Lung (tissue), 12 donors: ENCODE results near the gene KLHL8. TPM values are rescaled to one million over a fixed set of nuclear protein-coding genes. Genes with fewer than 3 reads are reported as not detected.

Experiments used
- ATAC-seq: fragments of 200-7000 bp; cut with Tn5 transposase; one replicate; pipeline ENCODE4 v1.9.1; 2020; ENCODE audit warnings: moderate number of reproducible peaks; ENCODE audit not compliant: insufficient read depth, low FRiP score
- DNase-seq, 3 donors: peaks; one replicate each; pipeline ENCODE4 v3.0.0-alpha.2; 2013 to 2017
- H3K27ac ChIP-seq, 2 donors: one replicate each; pipeline ENCODE4 v1.5.1; 2013; ENCODE audit warnings: mild to moderate bottlenecking in 2 of 2, moderate library complexity in 2 of 2, control low read depth in 1 of 2, inconsistent platforms in 1 of 2, low read depth in 1 of 2, low read length in 1 of 2
- H3K27me3 ChIP-seq, 3 donors: one replicate each; pipeline ENCODE4 v1.5.1; 2013; ENCODE audit warnings: low read length in 2 of 3; ENCODE audit not compliant: control insufficient read depth in 3 of 3, insufficient read depth in 3 of 3
- H3K36me3 ChIP-seq, 4 donors: one replicate each; pipeline ENCODE4 v1.5.1; 2013; ENCODE audit warnings: low read length in 4 of 4, mild to moderate bottlenecking in 1 of 4, moderate library complexity in 1 of 4; ENCODE audit not compliant: control insufficient read depth in 4 of 4, insufficient read depth in 4 of 4
- H3K4me1 ChIP-seq, 5 donors: one replicate each; pipeline ENCODE4 v1.5.1; 2013; ENCODE audit warnings: low read length in 5 of 5, mild to moderate bottlenecking in 2 of 5, moderate library complexity in 1 of 5; ENCODE audit not compliant: control insufficient read depth in 5 of 5, insufficient read depth in 5 of 5
- H3K4me3 ChIP-seq: one replicate; pipeline ENCODE4 v1.5.1; 2013; ENCODE audit warnings: mild to moderate bottlenecking, control low read depth, moderate library complexity
- H3K9ac ChIP-seq, 2 donors: one replicate each; pipeline ENCODE4 v1.5.1; 2013; ENCODE audit warnings: low read length in 2 of 2, control low read depth in 1 of 2; ENCODE audit not compliant: insufficient read depth in 1 of 2
- H3K9me3 ChIP-seq, 4 donors: one replicate each; pipeline ENCODE4 v1.5.1; 2013; ENCODE audit warnings: low read length in 3 of 4, mild to moderate bottlenecking in 1 of 4, moderate library complexity in 1 of 4; ENCODE audit not compliant: control insufficient read depth in 4 of 4, insufficient read depth in 3 of 4
- CTCF ChIP-seq: IDR thresholded peaks from 2 replicates; pipeline ENCODE4 v1.5.1; 2012; ENCODE audit warnings: mild to moderate bottlenecking; ENCODE audit errors: control extremely low read depth, extremely low read depth
- WGBS, 2 donors: extraction: QIAGEN DNeasy Blood & Tissue Kit; methylation state at CpG; one replicate each; pipeline ENCODE4 v1.1.7; 2013; 5-methylcytosine and 5-hydroxymethylcytosine counted together
- polyA plus RNA-seq, 2 donors: library from polyadenylated mRNA; stranded (reverse); fragments of 200-250 nt; gene quantifications; one replicate each; pipeline ENCODE4 v1.2.1, GENCODE V29; 2013
- total RNA-seq, 2 donors: library from RNA; depleted of rRNA in 1 of 2; stranded (reverse); fragments of >200 nt in 1 of 2; gene quantifications; one replicate each; pipeline ENCODE4 v1.2.1, GENCODE V29; 2014 to 2021
- donor health status: control.
- donor health status: control.
- donor health status: Bipolar disorder and iron deficiency.
- donor health status: healthy.
- donor health status: DM: yes; HTN: yes; CAD: no.

KLHL8 gene
- total and polyA plus RNA-seq, 4 donors = 3.3 to 23.1 (median 9.9) TPM

- no peak for DNase-seq
- no peak for ATAC-seq
- no peak for TF ChIP-seq CTCF
- Histone ChIP-seq H3K4me1 (no peaks in the 10 kb centered on the region), H3K4me3 (no peak overlapping the region), H3K27me3 (no peaks in the 10 kb centered on the region), H3K27ac (no peak overlapping the region), H3K9ac (no peak overlapping the region), H3K36me3 (peaks cover 0 to 2% (median under 1%) of the 10 kb centered on the region in 4 donors), H3K9me3 (no peaks in the 10 kb centered on the region)
- 53 to 83% methylated on average over 1 of the region's 1 CpG for WGBS, 2 donors
Measured at GRCh38 chr4:87179751-87180150, 40.7 kb downstream of the KLHL8 start.

- Histone ChIP-seq H3K4me3 (no peak overlapping the region), H3K9me3 (no peaks in the 10 kb centered on the region), H3K4me1 (no peaks in the 10 kb centered on the region), H3K9ac (no peak overlapping the region), H3K27me3 (no peaks in the 10 kb centered on the region), H3K36me3 (peaks cover 0 to 10% (median 4%) of the 10 kb centered on the region in 4 donors), H3K27ac (no peak overlapping the region)
- WGBS, 2 donors = 92 to 93% methylated on average over 2 of the region's 2 CpGs
- TF ChIP-seq CTCF = no peak
- DNase-seq (no peak), ATAC-seq (no peak)
Measured at GRCh38 chr4:87174672-87175071, 45.7 kb downstream of the KLHL8 start.

DNA sequence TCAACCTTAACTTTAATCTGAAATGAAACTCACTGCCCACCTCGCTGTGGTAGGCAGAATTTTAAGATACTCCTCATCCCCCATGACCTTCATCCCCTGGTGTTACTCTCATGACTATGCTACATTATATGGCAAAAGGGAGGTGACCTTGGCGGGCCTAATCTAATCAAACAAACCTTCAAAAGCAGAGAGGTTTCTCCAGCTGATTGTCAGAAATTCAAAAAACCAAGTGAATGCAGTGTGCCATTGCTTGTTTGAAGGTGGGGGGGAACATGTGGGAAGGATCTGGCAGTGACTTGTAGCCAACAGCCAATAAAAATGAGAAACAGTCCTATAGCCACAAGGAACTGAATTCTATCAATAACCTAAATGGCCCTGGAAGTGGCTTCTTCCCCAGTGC, 48.5 kb downstream of the KLHL8 start:
- ATAC-seq = no peak
- TF ChIP-seq CTCF = no peak
- Histone ChIP-seq H3K4me1 (no peaks in the 10 kb centered on the region), H3K36me3 (peaks cover 4 to 12% (median 6%) of the 10 kb centered on the region in 4 donors), H3K9ac (no peak overlapping the region), H3K4me3 (no peak overlapping the region), H3K9me3 (no peaks in the 10 kb centered on the region), H3K27ac (no peak overlapping the region), H3K27me3 (no peaks in the 10 kb centered on the region)
- no peak for DNase-seq
- WGBS, 2 donors = 96 to 97% methylated on average over 2 of the region's 2 CpGs

GRCh38 chr4:87166296-87166854, 54.0 kb downstream of the KLHL8 start:
- Histone ChIP-seq H3K9me3 (no peaks in the 10 kb centered on the region), H3K9ac (no peak overlapping the region), H3K4me3 (no peak overlapping the region), H3K36me3 (peaks cover 7 to 13% (median 12%) of the 10 kb centered on the region in 4 donors), H3K4me1 (no peaks in the 10 kb centered on the region), H3K27me3 (no peaks in the 10 kb centered on the region), H3K27ac (no peak overlapping the region)
- DNase-seq (no peak), ATAC-seq (no peak)
- 93 to 96% methylated on average over 3 of the region's 3 CpGs for WGBS, 2 donors
- TF ChIP-seq CTCF = no peak
